GM23338 (cell line): ENCODE data around the gene NEXMIF. TPM values are rescaled to one million over a fixed set of nuclear protein-coding genes. Genes with fewer than 3 reads are reported as not detected.
A peak's percentile ranks its signal among the peaks of the same experiment; 100 is the strongest.
"Not testable (repeated sequence)": the region's sequence is repeated elsewhere in the genome, so short reads cannot be mapped to it uniquely, and the experiment has no call there.

Experiments used
- ATAC-seq: fragments of 200-7000 bp; cut with Tn5 transposase; 3 replicates; pipeline ENCODE4 v1.9.1; 2020
- DNase-seq: peaks from one replicate; pipeline ENCODE4 v3.0.0-alpha.2; 2015; ENCODE audit warnings: low spot score
- H2AFZ ChIP-seq: fragments of 200-600 bp; sonication (generic); 2 replicates; pipeline ENCODE4 v1.8.0; 2016; ENCODE audit warnings: antibody characterized with exemption, mild to moderate bottlenecking, moderate library complexity
- H3F3A ChIP-seq: fragments of 200-600 bp; sonication (generic); replicated peaks from 2 replicates; pipeline ENCODE4 v1.8.0; 2017; ENCODE audit warnings: antibody characterized with exemption, mixed run types, low read depth
- H3K27ac ChIP-seq: fragments of 200-600 bp; sonication (generic); 2 replicates; pipeline ENCODE4 v1.6.1; 2016; ENCODE audit warnings: low read depth
- H3K27me3 ChIP-seq: fragments of 200-600 bp; sonication (generic); 2 replicates; pipeline ENCODE4 v1.8.0; 2016; ENCODE audit warnings: mild to moderate bottlenecking, mixed run types, moderate library complexity; ENCODE audit not compliant: insufficient read depth
- H3K36me3 ChIP-seq: fragments of 200-600 bp; sonication (generic); 2 replicates; pipeline ENCODE4 v1.8.0; 2016; ENCODE audit warnings: mild to moderate bottlenecking; ENCODE audit not compliant: insufficient read depth
- H3K4me1 ChIP-seq: fragments of 200-600 bp; sonication (generic); 2 replicates; pipeline ENCODE4 v1.8.0; 2016; ENCODE audit warnings: mild to moderate bottlenecking, moderate library complexity; ENCODE audit not compliant: insufficient read depth
- H3K4me2 ChIP-seq: fragments of 200-600 bp; sonication (generic); 2 replicates; pipeline ENCODE4 v1.7.1; 2017; ENCODE audit warnings: mixed run types
- H3K4me3 ChIP-seq: fragments of 200-600 bp; sonication (generic); 2 replicates; pipeline ENCODE4 v1.6.1; 2016; ENCODE audit warnings: mixed run types
- H3K79me2 ChIP-seq: fragments of 200-600 bp; sonication (generic); replicated peaks from 2 replicates; pipeline ENCODE4 v1.8.0; 2017; ENCODE audit warnings: mild to moderate bottlenecking; ENCODE audit not compliant: insufficient read depth
- H3K9me2 ChIP-seq: fragments of 200-600 bp; sonication (generic); 2 replicates; pipeline ENCODE4 v1.8.0; 2017; ENCODE audit not compliant: insufficient read depth
- H4K20me1 ChIP-seq: fragments of 200-600 bp; sonication (generic); replicated peaks from 2 replicates; pipeline ENCODE4 v1.8.0; 2017; ENCODE audit warnings: mild to moderate bottlenecking; ENCODE audit not compliant: insufficient read depth
- H3K27ac Mint-ChIP-seq: 2 replicates; pipeline ENCODE4 v1.8.0; 2020; ENCODE audit warnings: inconsistent platforms, mild to moderate bottlenecking, moderate library complexity, mixed read lengths
- H3K27me3 Mint-ChIP-seq: 3 replicates; pipeline ENCODE4 v1.8.0; 2022; ENCODE audit warnings: low read depth, mild to moderate bottlenecking, moderate library complexity, mixed read lengths, inconsistent platforms; ENCODE audit not compliant: insufficient read depth, poor library complexity
- H3K36me3 Mint-ChIP-seq: 3 replicates; pipeline ENCODE4 v1.8.0; 2021; ENCODE audit warnings: low read depth, mild to moderate bottlenecking, inconsistent platforms, moderate library complexity, mixed read lengths
- H3K4me1 Mint-ChIP-seq: 3 replicates; pipeline ENCODE4 v1.8.0; 2020; ENCODE audit warnings: mild to moderate bottlenecking, inconsistent platforms, mixed read lengths
- H3K4me3 Mint-ChIP-seq: 3 replicates; pipeline ENCODE4 v1.8.0; 2021; ENCODE audit warnings: moderate library complexity, mild to moderate bottlenecking, inconsistent platforms, mixed read lengths
- H3K9me3 Mint-ChIP-seq: 3 replicates; pipeline ENCODE4 v1.8.0; 2020; ENCODE audit warnings: moderate library complexity, mild to moderate bottlenecking, inconsistent platforms, mixed read lengths
- CREB1 ChIP-seq: fragments of 250-450 bp; sonication (Bioruptor Pico); IDR thresholded peaks from 2 replicates; pipeline ENCODE4 v1.5.0; 2020; ENCODE audit warnings: low read depth, mild to moderate bottlenecking, moderate library complexity
- CTCF ChIP-seq, 2 experiments: fragments of 200-600 bp in 1 of 2; sonication (generic) in 1 of 2; conservative IDR thresholded peaks; 2 replicates each; pipeline versions ENCODE4 v1.5.1 to v1.6.1; 2016 to 2017; ENCODE audit warnings: antibody characterized with exemption in 2 of 2, low read depth in 2 of 2, mild to moderate bottlenecking in 2 of 2, moderate library complexity in 1 of 2
- ETS1 ChIP-seq: IDR thresholded peaks from 2 replicates; pipeline ENCODE4 v1.6.1; 2016; ENCODE audit warnings: antibody characterized with exemption
- EZH2 ChIP-seq: fragments of 200-600 bp; sonication (generic); IDR thresholded peaks from one replicate; pipeline ENCODE4 v1.8.0; 2017; ENCODE audit warnings: antibody characterized with exemption, mild to moderate bottlenecking, low read depth; ENCODE audit not compliant: unreplicated experiment
- EZH2phosphoT487 ChIP-seq: fragments of 200-600 bp; sonication (generic); IDR thresholded peaks from one replicate; pipeline ENCODE4 v1.8.1; 2018; ENCODE audit warnings: antibody characterized with exemption; ENCODE audit not compliant: unreplicated experiment
- NANOG ChIP-seq: IDR thresholded peaks from 2 replicates; pipeline ENCODE4 v1.6.1; 2016; ENCODE audit warnings: antibody characterized with exemption, borderline replicate concordance
- POLR2AphosphoS5 ChIP-seq: IDR thresholded peaks from 2 replicates; pipeline ENCODE4 v1.6.1; 2016; ENCODE audit warnings: antibody characterized with exemption, low read depth
- REST ChIP-seq: IDR thresholded peaks from one replicate; pipeline ENCODE4 v1.6.1; 2018; ENCODE audit warnings: antibody characterized with exemption; ENCODE audit not compliant: unreplicated experiment
- STAT1 ChIP-seq: IDR thresholded peaks from one replicate; pipeline ENCODE4 v1.6.1; 2016; ENCODE audit warnings: antibody characterized with exemption; ENCODE audit not compliant: unreplicated experiment
- ZNF114 ChIP-seq: fragments of 250-450 bp; sonication (Bioruptor Pico); IDR thresholded peaks from 2 replicates; pipeline ENCODE4 v1.5.0; 2020; ENCODE audit warnings: mild to moderate bottlenecking, moderate library complexity
- ZNF331 ChIP-seq: fragments of 250-450 bp; sonication (Bioruptor Pico); IDR thresholded peaks from 2 replicates; pipeline ENCODE4 v1.5.0; 2020; ENCODE audit warnings: low read depth, mild to moderate bottlenecking, moderate library complexity
- polyA plus RNA-seq: library from polyadenylated mRNA; unstranded; fragments of >200 nt; fragmentation: Nextera tagmentation; extraction: Ambion mirVana; gene quantifications from 2 replicates; pipeline ENCODE4 v1.2.1, GENCODE V29; 2016
- total RNA-seq: library from RNA; depleted of rRNA; stranded (reverse); fragments of >200 nt; shearing (Covaris generic); gene quantifications from 2 replicates; pipeline ENCODE4 v1.2.3, GENCODE V29; 2014

The NEXMIF gene
- total and polyA plus RNA-seq, 2 experiments from 2014 or later, result 0.16 to 0.76 TPM

GRCh38 chrX:74835566-74835965, 89.7 kb downstream of the NEXMIF start:
- H3K36me3 ChIP-seq, result no peaks in the 10 kb centered on the region
- Mint-ChIP-seq H3K4me3 (no peak overlapping the region), H3K36me3 (no peaks in the 10 kb centered on the region), H3K27ac (no peak overlapping the region), H3K9me3 (no peaks in the 10 kb centered on the region), H3K27me3 (no peaks in the 10 kb centered on the region), H3K4me1 (no peaks in the 10 kb centered on the region)
- no peak for ATAC-seq
- no peaks in the 10 kb centered on the region for H3K9me2 ChIP-seq
- DNase-seq, result no peak
- TF ChIP-seq ZNF331 (CRISPR knock-in tag), result no peak
- no peak for TF ChIP-seq ZNF114 (CRISPR knock-in tag)
- no peak for TF ChIP-seq STAT1
- peak in 1 of 2 experiments; percentile 23; a peak in 2 of 4 replicates for TF ChIP-seq CTCF (conservative IDR thresholded peaks at IDR 0.05; ENCODE audit: low read depth in 2 of 2)
- TF ChIP-seq CREB1 (CRISPR knock-in tag), result no peak
- TF ChIP-seq EZH2phosphoT487, result no peak
- H3K4me3 ChIP-seq, result no peak overlapping the region
- no peaks in the 10 kb centered on the region for H3K27me3 ChIP-seq
- H4K20me1 ChIP-seq, result no peaks in the 10 kb centered on the region
- no peak overlapping the region for H2AFZ ChIP-seq
- H3K79me2 ChIP-seq, result no peaks in the 10 kb centered on the region
- H3F3A ChIP-seq, result no peaks in the 10 kb centered on the region
- no peak overlapping the region for H3K4me2 ChIP-seq
- H3K27ac ChIP-seq, result no peak overlapping the region
- no peaks in the 10 kb centered on the region for H3K4me1 ChIP-seq

- not testable (repeated sequence) for H3K27ac ChIP-seq, H3K4me3 ChIP-seq, H3K4me1 Mint-ChIP-seq, ATAC-seq, H3K4me3 Mint-ChIP-seq, H3K36me3 ChIP-seq, H3K27ac Mint-ChIP-seq, H3K79me2 ChIP-seq, H3K9me3 Mint-ChIP-seq, H3K27me3 ChIP-seq, H4K20me1 ChIP-seq, H3K4me2 ChIP-seq, H3F3A ChIP-seq, DNase-seq, H3K36me3 Mint-ChIP-seq, H3K4me1 ChIP-seq, H2AFZ ChIP-seq, H3K9me2 ChIP-seq, H3K27me3 Mint-ChIP-seq
These were observed 105.5 kb downstream of the NEXMIF start for GRCh38 chrX:74819797-74820196.

- DNase-seq (no peak), ATAC-seq (no peak)
- Mint-ChIP-seq H3K27ac (no peak overlapping the region), H3K36me3 (no peaks in the 10 kb centered on the region), H3K9me3 (peaks cover 3% of the 10 kb centered on the region; the same call in 1 of the 3 replicates), H3K27me3 (no peaks in the 10 kb centered on the region), H3K4me1 (peaks cover 9% of the 10 kb centered on the region), H3K4me3 (no peak overlapping the region)
- H3K79me2 ChIP-seq, result no peaks in the 10 kb centered on the region
- H3K36me3 ChIP-seq, result no peaks in the 10 kb centered on the region
- H3F3A ChIP-seq, result no peaks in the 10 kb centered on the region
- no peak overlapping the region for H3K27ac ChIP-seq
- H3K4me3 ChIP-seq, result no peak overlapping the region
- no peak for TF ChIP-seq POLR2AphosphoS5
- TF ChIP-seq NANOG, result no peak
- no peak for TF ChIP-seq ZNF114 (CRISPR knock-in tag)
- TF ChIP-seq REST, result no peak
- TF ChIP-seq EZH2, result no peak
- TF ChIP-seq CTCF (conservative IDR thresholded peaks at IDR 0.05; ENCODE audit: low read depth in 2 of 2), result no peak
- TF ChIP-seq CREB1 (CRISPR knock-in tag), result no peak
- no peak for TF ChIP-seq ETS1
- H3K27me3 ChIP-seq, result no peaks in the 10 kb centered on the region
- no peaks in the 10 kb centered on the region for H4K20me1 ChIP-seq
- no peak overlapping the region for H3K4me2 ChIP-seq
- no peak overlapping the region for H2AFZ ChIP-seq
- H3K9me2 ChIP-seq, result no peaks in the 10 kb centered on the region
- H3K4me1 ChIP-seq, result 0 out of 2 replicates have a peak, but pooled peaks cover 9% of the 10 kb centered on the region
These were observed 110.6 kb downstream of the NEXMIF start for GRCh38 chrX:74814681-74815080.
